HL-60 (cell line): ENCODE measurements around the gene OBSL1.

Experiments
- POLR2AphosphoS5 ChIP-seq: IDR thresholded peaks from 2 replicates; pipeline ENCODE4 v1.6.1; 2012; ENCODE audit warnings: low read depth
- TF ChIP-seq, protein P1 (sequence below): IDR thresholded peaks from one replicate; pipeline ENCODE4 v1.5.1; 2011; ENCODE audit warnings: low read length, control low read depth, inconsistent platforms; ENCODE audit not compliant: insufficient read depth

DNA sequence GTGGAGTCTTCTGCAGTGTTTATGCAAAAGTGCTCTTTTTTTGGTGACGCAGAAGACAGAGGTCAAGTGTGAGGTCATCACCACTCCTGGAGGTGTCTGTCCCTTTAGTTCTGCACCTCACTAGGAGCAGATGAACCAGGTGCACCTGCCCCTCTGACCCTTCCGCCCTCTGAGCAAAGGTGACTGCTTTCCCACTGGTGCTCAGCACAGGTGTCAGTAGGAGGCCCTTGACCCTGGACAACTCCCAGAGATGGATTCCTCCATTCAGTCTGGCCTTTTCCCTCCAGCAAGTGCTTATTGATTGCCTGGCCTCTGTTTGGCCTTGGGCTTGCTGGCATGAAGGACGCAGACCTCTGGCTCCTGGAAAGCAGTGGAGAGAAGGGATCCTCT lies 47.4 kb upstream of the OBSL1 start:
- TF ChIP-seq, protein P1, sequence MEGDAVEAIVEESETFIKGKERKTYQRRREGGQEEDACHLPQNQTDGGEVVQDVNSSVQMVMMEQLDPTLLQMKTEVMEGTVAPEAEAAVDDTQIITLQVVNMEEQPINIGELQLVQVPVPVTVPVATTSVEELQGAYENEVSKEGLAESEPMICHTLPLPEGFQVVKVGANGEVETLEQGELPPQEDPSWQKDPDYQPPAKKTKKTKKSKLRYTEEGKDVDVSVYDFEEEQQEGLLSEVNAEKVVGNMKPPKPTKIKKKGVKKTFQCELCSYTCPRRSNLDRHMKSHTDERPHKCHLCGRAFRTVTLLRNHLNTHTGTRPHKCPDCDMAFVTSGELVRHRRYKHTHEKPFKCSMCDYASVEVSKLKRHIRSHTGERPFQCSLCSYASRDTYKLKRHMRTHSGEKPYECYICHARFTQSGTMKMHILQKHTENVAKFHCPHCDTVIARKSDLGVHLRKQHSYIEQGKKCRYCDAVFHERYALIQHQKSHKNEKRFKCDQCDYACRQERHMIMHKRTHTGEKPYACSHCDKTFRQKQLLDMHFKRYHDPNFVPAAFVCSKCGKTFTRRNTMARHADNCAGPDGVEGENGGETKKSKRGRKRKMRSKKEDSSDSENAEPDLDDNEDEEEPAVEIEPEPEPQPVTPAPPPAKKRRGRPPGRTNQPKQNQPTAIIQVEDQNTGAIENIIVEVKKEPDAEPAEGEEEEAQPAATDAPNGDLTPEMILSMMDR = no peak
- no peak for TF ChIP-seq POLR2AphosphoS5
